Right forelimb (tissue), 1 donor: ENCODE results near the gene LMBRD1.
A peak's percentile ranks its signal among the peaks of the same experiment; 100 is the strongest.
"Not testable (repeated sequence)": the region's sequence is repeated elsewhere in the genome, so short reads cannot be mapped to it uniquely, and the experiment has no call there.

Experiments used
- DNase-seq: peaks from one replicate; pipeline ENCODE4 v3.0.0-alpha.2; 2018

The LMBRD1 gene

DNA sequence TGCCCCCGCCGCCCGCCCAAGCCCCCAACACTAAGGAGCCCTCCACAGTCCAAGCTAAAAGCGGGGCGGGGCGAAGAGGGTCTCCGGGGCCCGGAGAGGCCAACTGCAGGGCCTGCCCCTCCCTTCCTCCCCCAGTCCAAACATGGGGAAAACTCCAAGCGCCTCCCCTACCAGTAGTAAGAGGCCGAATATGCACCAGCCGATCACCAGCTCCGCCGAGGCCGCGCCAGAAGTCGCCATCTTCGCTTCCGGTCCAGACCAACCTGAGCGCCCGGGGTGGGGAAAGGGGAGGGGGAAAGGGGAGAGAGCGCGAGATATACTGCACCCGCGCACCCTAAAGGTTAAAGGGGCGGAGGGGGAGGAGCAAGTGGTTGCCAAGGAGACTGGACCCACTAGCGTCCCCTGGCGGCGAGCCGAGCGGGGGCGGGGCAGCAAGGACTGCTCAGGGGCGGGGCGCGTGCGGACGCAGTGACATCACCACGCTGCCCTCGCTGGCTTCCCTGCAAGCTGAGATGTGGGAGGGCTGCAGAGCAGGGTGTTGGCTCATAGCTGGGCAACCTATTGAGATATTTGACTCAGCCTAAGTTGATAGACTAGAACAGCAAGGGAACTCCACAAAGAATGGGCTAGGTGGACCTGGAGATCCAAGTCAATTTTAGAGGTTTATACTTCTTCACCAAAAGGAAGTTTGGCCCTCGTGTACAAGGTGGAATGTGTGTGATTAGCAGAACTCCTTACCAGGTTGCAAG lies at the start of gene LMBRD1:
Gene LMBRD1 (minus strand): TSS at position 369 of the 749 bp plus-strand sequence. CDS start 129 bp downstream, at position 240.
- peak; percentile 97 for DNase-seq

DNA sequence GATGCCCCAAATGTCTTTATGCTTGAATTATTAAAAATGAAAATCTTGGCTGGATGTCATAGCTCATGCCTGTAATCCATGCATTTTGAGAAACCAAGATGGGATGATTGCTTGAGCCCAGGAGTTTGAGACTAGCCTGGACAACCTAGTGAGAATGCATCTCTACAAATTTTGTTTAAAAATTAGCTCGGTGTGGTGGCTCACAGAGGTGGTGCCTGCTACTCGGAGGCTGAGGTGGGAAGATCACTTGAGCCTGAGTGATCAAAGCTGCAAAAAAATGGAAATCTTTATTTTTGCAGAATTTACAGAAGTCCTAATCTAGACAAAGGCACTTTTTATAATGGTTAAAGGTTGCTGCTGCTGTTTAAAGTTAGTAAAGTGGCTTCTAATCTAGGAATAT lies 49.5 kb upstream of the LMBRD1 start:
- no peak for DNase-seq

DNA sequence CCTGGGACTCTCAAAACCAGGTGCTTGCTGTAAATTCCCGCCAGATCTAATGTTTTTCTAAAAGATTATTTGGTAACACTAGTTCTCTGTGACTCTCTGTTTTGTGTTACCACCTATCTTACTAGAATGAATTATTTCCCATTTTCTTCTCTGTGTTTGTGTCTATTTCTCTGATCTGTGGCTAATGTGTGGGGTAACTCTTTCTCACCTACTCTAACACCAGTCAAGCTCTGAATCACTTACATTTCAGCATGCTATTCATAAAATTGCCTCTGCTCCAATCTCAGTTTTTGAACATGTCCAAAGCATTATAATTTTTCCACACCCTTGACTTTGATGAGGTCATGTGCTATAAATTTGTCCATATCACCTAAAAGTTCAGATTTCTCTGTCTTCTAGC lies 46.4 kb upstream of the LMBRD1 start:
- no peak for DNase-seq

DNA sequence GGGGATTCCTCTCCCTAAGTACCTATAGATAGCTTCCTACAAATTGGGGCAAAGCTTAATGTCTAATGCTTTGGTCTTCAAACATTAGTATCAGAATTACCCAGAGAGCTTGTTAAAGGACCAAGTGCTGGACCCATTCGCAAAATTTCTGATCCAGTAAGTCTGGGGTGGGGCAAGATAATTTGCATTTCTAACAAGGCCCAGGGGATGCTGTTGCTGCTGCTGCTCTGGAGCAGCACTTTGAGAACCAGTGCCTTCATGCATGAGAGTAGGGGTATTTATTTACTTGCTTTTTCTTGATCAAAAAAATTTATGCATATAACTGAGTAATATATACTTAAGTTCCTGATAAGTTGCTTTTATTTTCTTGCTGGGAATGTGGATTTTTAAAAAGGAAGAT lies 45.1 kb upstream of the LMBRD1 start:
- DNase-seq = no peak

DNA sequence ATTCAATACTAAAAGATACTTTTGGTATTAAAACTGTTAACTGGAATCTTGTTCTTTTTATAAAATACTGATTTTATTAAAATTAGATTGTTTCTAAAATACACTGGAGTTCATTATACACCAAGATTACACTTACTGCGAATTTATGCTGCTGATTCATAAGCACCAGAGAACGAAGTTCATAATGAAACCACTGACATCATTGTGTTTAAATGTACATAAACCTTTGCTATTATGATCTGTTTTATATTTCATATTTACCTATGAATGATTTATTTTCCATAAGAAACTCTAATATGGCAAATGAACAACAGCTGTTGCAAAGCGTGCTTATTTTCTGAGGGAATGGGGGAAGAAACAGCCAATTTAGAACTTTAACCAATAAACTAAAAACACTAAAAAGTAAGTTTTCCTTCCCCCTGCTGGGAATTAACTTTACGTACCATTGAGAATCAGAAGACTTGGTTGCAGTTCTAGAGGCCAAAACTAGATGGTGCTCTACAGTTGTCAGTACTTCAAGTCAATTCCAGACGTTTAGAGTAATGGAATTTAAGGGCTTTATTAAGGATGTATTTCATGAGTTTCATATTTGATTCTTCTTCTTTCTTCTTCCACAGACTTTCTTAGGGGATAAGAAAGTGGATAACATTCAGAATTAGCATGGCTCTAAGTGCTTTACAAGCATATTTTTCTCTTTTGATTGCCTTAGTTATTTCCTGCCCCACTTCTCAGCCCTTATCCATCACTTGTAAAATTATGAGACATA lies 38.8 kb upstream of the LMBRD1 start:
- DNase-seq = no peak

DNA sequence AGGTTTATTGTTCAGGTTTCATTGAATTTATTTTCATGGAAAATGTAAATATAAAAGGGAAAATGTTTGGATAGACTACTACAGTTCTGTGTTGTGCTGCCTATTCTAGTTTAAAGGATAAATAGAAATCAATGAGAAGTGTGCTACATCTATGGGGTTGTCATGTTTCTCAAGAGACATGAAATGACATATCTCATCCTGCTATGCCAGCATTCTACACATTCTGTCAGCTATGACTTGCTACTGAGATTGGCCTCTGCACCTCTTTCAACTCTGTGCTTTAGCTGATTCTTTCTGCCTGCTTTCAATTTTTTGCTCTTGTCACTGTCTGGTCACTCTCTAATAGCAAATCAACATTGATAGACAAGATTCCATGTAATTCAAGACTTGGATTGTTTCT lies 35.7 kb upstream of the LMBRD1 start:
- DNase-seq = no peak

DNA sequence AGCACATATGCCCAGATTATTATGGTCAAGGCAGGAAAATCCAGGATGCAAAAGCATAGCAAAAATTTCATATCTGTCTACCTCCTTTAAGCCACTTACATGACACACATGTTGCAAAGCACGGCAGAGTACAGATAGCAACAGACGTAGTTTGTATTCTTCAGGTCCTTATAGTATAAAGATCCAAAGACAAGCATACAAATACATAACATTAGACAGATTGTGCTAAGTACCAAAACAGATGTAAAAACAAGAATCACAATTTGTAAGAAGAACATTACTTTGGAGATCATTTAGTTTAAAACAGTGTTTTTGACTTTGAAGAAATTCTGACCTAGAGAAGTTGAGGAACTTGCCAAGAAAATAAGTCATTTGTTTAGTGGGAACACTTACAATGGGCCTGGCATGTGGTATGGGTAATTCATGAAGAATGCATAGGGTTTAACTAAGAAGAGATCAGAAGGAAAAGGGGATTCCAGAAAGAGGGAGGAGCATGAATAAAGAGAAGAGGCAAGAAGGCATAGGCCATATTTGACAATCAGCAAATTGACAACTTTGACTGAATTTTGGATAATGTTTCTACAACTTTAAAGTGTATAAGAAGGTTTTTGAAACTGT lies 30.6 kb upstream of the LMBRD1 start:
- no peak for DNase-seq

DNA sequence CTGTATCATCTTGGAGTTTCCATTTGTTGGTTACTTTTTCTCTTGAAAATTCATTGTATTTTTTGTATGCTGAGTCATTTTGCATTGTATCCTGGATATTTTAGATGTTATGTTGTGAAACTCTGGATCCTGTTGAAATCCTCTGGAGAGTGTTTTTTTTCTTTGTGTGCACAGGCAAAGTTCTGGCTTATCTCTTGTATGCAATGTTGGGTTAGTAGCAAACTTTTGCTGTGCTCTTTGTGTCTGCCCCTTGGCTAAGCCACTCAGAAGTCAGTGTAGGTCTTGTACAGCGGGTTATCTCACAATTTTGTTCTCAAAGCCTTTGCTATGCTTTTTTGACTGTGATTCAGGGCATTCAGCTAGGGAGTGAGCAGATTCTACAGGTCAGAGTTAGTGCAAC lies 29.1 kb upstream of the LMBRD1 start:
- DNase-seq = no peak

DNA sequence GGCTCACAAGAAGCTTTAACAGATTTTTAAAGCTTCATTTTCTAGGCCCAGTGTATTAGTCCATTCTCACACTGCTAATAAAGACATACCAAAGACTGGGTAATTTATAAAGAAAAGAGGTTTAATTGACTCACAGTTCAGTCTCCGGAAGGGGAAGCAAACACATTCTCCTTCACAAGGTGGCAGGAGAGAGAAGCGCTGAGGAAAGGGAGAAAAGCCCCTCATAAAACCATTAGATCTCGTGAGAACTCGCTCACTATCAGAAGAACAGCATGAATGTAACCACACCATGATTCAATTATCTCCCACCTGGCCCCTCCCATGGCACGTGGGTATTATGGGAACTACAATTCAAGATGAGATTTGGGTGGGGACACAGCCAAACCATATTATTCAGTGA lies 27.5 kb upstream of the LMBRD1 start:
- DNase-seq = not testable (repeated sequence)

DNA sequence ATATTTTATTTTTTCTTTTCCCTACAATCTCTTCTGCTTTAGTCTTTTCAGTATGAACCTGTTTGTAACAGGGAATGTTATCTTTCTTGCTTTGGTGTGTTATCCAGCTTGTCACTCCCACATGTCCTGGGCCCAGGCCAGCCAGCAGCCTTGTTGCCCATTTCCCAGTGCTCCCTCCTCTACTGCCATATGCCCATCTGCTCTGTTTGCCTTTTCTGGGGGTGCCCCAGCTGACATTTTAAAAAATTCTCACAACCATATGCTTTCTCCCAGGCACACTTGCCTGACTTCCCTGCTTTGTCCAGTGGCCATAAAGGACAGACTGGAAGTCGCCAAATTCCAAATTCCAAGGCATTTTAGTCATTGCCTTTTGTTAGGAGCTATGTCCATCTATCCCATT lies 23.6 kb upstream of the LMBRD1 start:
- DNase-seq = no peak

DNA sequence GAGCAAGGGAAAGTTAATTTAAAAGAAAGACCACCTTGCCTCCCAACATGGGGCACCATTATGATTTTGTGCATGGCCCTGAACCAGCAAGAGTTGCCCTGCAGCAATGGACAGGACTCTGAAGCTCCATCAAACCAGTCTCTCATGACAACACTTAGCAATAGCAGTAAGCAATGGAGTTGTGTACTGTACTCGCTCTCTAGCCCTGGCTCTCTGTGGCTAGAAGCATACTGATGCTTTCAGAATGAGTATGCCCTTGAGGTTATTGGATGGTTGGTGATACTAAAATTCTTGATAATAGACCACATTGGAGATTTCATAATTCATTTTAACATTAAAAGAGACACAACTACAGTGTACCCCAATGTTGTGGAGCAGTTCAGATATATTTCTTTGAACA lies 23.2 kb upstream of the LMBRD1 start:
- DNase-seq = no peak

DNA sequence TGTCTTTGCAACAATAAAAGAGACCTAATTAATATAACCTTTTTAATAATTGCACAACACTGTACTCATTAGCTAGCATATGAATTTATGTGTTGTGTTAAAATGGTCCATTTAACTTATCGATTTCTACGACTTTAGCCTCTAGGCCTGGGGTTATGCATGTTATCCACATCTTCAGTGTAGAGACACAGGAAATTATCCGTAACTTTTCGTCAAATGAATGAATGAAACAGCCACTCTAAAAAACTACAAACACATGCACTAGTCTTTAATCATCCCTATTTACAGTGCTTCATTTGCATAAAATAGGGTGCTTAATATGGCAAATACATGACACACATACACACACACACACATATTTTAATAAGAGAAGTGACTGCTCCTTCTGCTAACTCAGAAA lies 22.3 kb upstream of the LMBRD1 start:
- no peak for DNase-seq

DNA sequence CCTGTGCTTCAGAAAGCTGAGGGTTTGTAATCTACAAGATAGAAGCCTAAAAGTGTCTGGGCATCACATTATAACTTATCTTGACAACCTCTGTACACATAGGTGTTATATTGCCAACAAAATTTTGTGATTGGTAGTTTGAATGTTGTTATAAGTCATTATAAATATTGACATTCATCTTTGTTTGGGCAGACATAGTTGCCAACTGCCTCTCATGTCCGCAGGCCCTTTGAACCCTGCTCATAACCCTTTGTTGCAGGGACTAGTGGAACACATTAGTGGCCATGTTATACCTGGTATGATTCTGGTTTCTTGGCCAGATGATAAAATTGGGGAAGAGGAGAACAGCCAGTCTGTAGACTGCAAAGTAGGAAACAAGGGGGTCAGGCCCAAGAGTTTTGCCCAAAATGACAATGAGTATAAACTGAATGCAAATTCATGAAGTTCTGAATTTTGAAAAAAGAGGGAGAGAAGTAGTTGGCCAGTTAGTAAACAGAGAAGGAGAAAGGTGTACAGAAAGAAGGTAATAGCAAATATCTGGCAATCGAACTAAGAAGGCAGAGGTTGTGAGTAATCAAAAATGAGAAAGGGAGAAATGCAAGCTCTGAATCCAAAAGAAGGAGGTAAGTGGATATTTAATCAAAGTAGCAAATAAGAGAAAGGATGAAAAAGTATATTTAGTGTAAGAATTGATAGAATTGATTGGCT lies 21.6 kb upstream of the LMBRD1 start:
- no peak for DNase-seq

DNA sequence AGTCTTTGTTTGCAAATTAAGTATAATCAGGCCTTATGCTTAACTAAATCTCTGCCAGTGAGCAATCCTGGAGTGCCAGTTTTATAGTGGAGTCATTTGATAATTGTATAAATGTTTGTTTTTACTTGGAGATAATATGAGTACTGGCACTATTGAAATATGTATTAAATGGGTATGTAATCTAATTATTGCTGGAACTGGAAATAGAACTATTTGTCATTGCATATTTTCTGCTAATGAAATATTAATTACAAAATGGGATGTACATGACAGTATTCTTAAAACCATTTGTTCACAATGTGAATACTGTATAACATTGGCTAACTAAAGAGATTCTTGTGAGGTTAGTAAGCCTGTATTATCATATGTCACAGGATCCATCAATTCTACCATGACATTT lies 20.5 kb upstream of the LMBRD1 start:
- DNase-seq = no peak

DNA sequence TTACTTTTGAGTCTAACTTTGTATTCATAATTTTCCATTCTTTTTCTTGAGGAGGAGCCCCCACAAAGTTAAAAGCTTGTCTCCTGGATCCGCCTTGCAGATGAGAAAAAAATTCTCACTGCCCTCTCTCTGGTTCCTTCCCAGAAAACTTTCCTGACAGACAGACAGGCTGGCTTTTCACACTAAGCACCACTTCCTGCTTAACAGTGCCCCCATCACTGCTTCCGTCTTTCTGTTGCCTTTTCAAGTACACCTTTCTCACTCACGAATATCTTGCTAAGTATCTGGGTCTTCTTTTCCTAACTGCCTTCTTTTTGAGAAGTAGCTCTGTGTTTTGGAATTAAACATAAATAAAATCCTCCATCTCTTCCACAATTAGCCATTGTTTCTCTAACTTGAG lies 19.8 kb upstream of the LMBRD1 start:
- DNase-seq = no peak

DNA sequence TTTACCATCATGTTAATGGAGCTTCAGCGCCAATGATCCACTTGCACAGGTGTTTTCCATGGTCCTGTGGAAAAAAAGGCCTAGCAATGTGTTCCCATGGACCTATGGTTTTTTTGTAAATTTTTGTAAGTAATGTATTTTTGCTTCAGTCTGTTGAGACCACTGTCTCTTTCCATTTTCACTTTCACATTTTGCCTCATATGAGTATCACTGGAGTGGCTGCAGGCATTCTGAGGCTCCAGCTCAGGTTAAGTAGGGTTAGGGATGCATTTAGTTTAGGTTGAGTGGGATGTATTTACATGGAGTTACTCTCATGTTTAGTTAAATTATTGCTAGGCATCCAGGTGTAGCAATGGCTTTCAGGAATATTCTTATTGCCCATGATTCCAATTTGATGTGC lies 19.2 kb upstream of the LMBRD1 start:
- DNase-seq = no peak

DNA sequence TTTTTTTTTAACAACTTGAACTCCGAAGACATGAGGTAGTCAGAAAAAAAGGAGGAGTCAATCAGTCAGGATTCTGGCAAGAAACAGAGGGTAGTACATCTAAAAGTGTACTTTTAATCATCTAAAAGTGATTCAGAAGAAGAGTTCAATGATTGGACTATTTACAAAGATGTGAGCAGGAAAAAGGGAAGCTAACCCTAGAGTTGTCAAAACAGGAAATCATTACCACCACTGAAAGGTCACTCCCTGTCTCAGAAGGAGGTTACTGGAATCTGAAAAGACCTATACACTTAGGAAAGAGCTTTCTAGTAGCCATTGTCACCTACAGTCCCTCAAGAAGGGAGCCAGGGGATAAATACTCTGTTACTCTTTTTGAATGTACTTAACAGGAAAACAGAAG lies 16.7 kb upstream of the LMBRD1 start:
- DNase-seq = no peak

DNA sequence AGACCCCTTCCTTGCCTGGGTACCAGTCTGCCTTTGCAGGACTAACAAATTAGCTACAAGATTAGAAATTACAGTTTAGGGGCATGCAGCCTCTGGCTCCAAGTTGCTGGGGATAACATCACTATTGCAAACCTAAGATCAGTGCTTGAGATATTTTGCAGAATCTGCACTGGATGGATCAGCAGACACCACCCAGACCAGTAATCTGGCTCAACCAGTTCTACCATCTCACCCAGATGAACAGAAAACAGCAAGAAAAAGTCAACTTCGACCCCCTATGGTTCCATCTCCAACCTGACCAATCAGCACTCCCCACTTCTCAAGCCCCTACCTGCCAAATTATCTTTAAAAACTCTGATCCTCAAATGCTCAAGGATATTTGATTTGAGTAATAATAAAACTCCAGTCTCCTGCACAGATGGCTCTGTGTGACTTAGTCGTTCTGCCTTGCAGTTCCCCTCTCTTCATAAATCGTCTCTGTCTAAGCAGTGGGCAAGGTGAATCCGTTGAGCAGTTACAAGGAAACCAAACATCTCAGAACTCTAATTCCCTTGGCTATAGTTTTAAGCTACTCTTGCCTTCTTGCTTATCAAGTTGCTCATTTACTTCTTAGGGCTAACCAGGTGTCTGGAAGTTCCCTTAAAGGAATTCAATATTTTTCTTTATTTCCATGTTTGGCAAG lies 16.1 kb upstream of the LMBRD1 start:
- no peak for DNase-seq

DNA sequence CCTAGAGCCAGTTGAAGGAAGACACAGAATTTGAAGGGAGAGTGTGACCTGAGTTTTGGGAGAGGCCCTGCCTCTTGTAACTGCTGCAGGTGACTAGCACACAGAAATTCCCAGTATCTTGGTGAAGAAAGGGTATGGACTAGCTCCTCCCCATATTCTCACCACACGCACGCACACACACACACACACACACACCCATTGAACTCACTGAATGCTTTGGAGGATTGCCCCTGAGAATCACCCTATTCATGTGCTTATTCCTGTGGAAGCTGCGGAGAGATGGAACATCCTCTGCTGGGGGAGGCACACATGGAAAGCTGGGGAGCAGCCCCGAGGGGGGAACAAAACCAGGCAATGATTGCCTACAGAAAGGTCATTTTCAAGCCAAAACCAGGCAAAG lies 6.2 kb upstream of the LMBRD1 start:
- no peak for DNase-seq

DNA sequence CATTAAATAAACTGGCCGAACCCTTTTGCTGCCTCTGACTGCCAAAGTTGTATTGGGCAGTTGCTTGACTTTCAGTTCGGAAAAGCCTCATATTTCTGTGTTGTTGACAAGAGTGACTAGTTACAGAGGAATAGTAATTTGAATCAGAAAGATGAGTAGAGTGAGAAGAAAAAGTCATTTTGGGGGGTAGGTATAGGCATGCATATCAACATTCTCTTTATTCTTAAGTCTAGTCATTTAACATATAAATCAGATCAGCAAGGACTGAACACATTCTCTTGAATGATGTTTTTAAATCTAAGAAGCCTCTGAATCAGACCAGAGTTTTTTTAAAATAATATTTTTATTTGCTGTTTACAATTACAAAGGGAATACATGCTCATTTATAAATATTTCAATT lies 4.9 kb upstream of the LMBRD1 start:
- no peak for DNase-seq

DNA sequence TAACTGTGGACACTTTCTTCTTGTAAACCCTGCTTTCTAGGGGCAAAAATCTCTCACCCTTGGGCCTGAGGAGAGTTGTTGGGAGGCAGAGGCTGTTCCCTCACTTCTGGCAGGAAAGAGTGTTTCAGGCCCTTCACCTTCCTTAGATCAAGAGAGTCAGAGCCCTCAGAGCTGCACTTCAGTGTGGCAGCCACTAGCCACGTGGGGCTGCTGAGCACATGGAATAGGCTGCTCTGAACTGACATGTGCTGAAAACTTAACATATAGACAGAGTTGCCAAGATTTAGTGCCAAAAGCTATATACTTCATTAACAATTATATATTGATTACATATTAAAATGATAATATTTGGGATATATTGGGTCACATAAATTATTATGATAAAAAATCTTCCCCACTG lies 4.4 kb upstream of the LMBRD1 start:
- no peak for DNase-seq

DNA sequence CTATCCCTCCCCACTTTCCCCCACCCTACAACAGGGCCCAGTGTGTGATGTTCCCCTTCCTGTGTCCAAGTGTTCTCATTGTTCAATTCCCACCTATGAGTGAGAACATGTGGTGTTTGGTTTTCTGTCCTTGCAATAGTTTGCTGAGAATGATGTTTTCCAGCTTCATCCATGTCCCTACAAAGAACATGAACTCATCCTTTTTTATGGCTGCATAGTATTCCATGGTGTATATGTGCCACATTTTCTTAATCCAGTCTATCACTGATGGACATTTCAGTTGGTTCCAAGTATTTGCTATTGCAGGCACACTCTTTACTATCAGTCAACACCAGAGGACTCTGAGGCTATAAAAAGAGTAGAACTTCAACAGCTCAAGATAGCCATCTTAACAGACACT lies 2.0 kb upstream of the LMBRD1 start:
- not testable (repeated sequence) for DNase-seq

DNA sequence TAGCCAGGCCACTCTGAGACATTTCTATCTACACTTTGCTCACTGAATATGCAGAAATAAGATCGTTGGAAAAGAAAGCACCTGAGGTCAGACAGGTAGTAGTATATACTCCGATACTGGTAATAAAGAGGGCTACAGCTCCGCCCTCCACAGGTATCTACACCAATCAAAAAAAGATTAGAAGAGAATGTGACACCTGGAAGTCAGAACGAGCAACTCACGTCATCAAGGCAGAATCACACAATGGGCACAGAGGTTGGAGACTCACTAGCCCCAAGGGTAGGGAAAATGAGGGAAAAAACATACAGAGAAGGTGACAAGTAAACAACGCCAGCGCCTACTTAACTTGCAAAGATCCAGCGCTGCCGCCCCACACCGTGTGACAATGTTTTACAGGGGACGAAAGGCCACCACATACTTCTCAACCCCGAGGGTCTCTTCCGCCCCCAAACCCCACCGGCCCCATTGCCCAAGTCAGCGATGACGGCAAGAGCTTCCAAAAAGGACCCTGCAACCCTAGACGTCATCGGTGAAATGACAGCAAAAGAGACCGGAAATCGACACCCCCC lies 653 bp downstream of the LMBRD1 start:
- no peak for DNase-seq
